Stimulated activated CD4-positive, alpha-beta T cell treated with anti-CD3 and anti-CD28 coated beads, Interleukin-12 subunit alpha, Interleukin-12 subunit beta, amount 100 ng/mL, for 24 hours (primary cell): Measurements from ENCODE around the gene BICD1.
"Not testable (repeated sequence)": the region's sequence is repeated elsewhere in the genome, so short reads cannot be mapped to it uniquely, and the experiment has no call there.

ENCODE experiments used
- DNase-seq, 2 experiments: peaks; one replicate each; pipeline ENCODE4 v3.0.0-alpha.2; 2020; ENCODE audit warnings: low read depth in 2 of 2

BICD1 gene

GRCh38 chr12:32191445-32191844, 84.8 kb downstream of the BICD1 start:
- no peak for DNase-seq

GRCh38 chr12:32196250-32197198, 89.9 kb downstream of the BICD1 start:
- DNase-seq = no peak

- DNase-seq = no peak
Measured at GRCh38 chr12:32197421-32197820, 90.8 kb downstream of the BICD1 start.

GRCh38 chr12:32198555-32198954, 91.9 kb downstream of the BICD1 start:
- DNase-seq = no peak

GRCh38 chr12:32201096-32201495, 94.4 kb downstream of the BICD1 start:
- DNase-seq = no peak

- no peak for DNase-seq
Measured at GRCh38 chr12:32201976-32202375, 95.3 kb downstream of the BICD1 start.

- DNase-seq = no peak
Measured at GRCh38 chr12:32205731-32206130, 99.1 kb downstream of the BICD1 start.

GRCh38 chr12:32208355-32208754, 101.7 kb downstream of the BICD1 start:
- no peak for DNase-seq

GRCh38 chr12:32211066-32211899, 104.6 kb downstream of the BICD1 start:
- no peak for DNase-seq

- no peak for DNase-seq
Measured at GRCh38 chr12:32211900-32212156, 105.2 kb downstream of the BICD1 start.

GRCh38 chr12:32214723-32215122, 108.1 kb downstream of the BICD1 start:
- no peak for DNase-seq

- no peak for DNase-seq
Measured at GRCh38 chr12:32217354-32218310, 111.0 kb downstream of the BICD1 start.

- DNase-seq = no peak
Measured at GRCh38 chr12:32223941-32224340, 117.3 kb downstream of the BICD1 start.

GRCh38 chr12:32226768-32227167, 120.1 kb downstream of the BICD1 start:
- no peak for DNase-seq

- DNase-seq = no peak
Measured at GRCh38 chr12:32229971-32230612, 123.4 kb downstream of the BICD1 start.

GRCh38 chr12:32230613-32230993, 124.0 kb downstream of the BICD1 start:
- no peak for DNase-seq

GRCh38 chr12:32231361-32231760, 124.7 kb downstream of the BICD1 start:
- DNase-seq = not testable (repeated sequence)

GRCh38 chr12:32233568-32233967, 126.9 kb downstream of the BICD1 start:
- DNase-seq = no peak

GRCh38 chr12:32235251-32235650, 128.6 kb downstream of the BICD1 start:
- no peak for DNase-seq

GRCh38 chr12:32240162-32240561, 133.5 kb downstream of the BICD1 start:
- no peak for DNase-seq

GRCh38 chr12:32240831-32241230, 134.2 kb downstream of the BICD1 start:
- no peak for DNase-seq
